Transverse colon (tissue), 3 donors: ENCODE data around the gene DCP1A.

Experiments used
- CTCF ChIP-seq, 5 experiments: fragments of 200-600 bp in 3 of 5; fragments of 450-650 bp in 2 of 5; sonication (generic) in 3 of 5; IDR thresholded peaks; 1 replicate in 2 of 5; 2 replicates in 3 of 5; pipeline ENCODE4 v1.5.1; 2016 to 2017; ENCODE audit warnings: antibody characterized with exemption in 5 of 5, inconsistent platforms in 3 of 5, mild to moderate bottlenecking in 2 of 5, moderate library complexity in 1 of 5
- POLR2A ChIP-seq: fragments of 450-650 bp; IDR thresholded peaks from one replicate; pipeline ENCODE4 v1.6.1; 2016; ENCODE audit warnings: antibody characterized with exemption, mild to moderate bottlenecking, moderate library complexity

DNA sequence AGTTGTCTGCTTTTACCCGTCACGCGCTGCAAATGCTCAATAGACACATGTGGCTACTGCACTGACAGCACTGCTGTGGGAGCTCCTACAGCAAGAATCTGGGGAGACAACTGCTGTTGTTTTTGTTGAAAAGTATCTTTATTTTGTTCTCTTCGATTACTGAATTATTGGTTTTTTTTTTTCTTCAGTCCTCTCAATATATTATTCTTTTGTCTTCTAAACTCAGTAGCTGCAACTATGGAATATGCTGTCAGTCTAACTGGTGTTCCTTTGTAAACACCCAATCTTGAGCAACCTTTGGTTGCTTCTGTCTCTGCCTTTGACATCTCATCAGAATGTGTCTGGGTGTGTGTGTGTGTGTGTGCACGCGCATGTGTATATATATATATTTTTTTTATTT lies 12.6 kb downstream of the DCP1A start:
- TF ChIP-seq CTCF (IDR thresholded peaks at IDR 0.05) (no peak), POLR2A (no peak)
